GM12874 (cell line): ENCODE measurements around the gene CNTN6.

Experiments used
- CTCF ChIP-seq: IDR thresholded peaks from 2 replicates; pipeline ENCODE4 v1.5.1; 2011; ENCODE audit warnings: low read depth, mild to moderate bottlenecking, control low read depth, low read length, moderate library complexity; ENCODE audit not compliant: insufficient read depth

The CNTN6 gene

GRCh38 chr3:1269808-1270207, 177.0 kb downstream of the CNTN6 start:
- TF ChIP-seq CTCF: no peak

GRCh38 chr3:1272546-1273265, 179.9 kb downstream of the CNTN6 start:
- no peak for TF ChIP-seq CTCF

GRCh38 chr3:1275495-1275894, 182.7 kb downstream of the CNTN6 start:
- TF ChIP-seq CTCF: peak; percentile 39; the same call in 1 of the 2 replicates

- TF ChIP-seq CTCF: no peak
Measured at GRCh38 chr3:1287815-1288214, 195.0 kb downstream of the CNTN6 start.

GRCh38 chr3:1288805-1289494, 196.1 kb downstream of the CNTN6 start:
- no peak for TF ChIP-seq CTCF

GRCh38 chr3:1292571-1293071, 199.8 kb downstream of the CNTN6 start:
- no peak for TF ChIP-seq CTCF

GRCh38 chr3:1294586-1294985, 201.8 kb downstream of the CNTN6 start:
- no peak for TF ChIP-seq CTCF
